Measurements from ENCODE around the gene BTBD16. TPM values are rescaled to one million over a fixed set of nuclear protein-coding genes. Genes with fewer than 3 reads are reported as not detected.

Gene BTBD16
- total RNA-seq, 2 experiments from 2014 or later: 0.06 TPM; not detected in 1

DNA sequence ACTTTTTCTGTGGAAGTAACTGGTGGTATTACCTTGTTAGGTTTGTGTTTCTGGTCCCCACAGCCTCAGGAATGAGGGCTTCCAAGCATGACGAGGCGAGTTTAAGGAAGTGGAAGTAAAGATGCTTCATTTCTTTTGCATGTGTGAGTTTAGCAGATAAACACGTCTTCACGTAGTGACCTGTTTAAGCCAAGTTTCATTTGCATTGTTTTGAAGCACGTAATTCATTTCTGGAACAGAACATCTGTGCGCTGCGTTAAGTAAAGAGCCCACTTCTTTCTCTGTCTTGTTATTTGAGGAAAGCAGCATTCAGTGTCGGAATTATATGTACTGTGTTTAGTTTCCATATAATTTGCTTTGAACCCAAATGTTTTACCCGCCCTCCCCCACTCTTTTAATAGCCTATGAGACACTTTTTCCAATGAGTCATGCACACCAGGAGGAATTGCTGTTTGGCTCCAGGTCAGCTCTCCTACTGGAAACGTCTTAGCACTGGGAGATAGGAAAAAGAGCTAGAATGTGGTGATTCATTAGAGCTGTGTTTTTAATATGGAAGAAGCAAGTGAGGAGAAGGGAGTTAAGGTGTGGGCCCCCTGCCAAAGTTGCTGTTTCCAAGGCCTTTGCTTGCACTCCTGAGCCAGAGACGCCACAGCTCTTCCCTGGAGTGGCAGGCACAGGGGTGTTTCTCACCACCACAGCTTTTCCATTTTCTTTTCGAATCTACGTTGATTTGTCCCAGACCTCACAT lies 36.7 kb downstream of the BTBD16 start:
- peaks cover 13% of the 10 kb centered on the region; the same call in 1 of the 2 replicates for H3K9me3 ChIP-seq (ENCODE audit: low read length)
- CTCF ChIA-PET (ENCODE audit: unreplicated experiment): interaction anchor here (1.2 kb wide), 1 partner anchor 9 kb away, joined by 5 read pairs; no protein-coding TSS in a partner anchor
- POLR2A ChIA-PET: interaction anchor here (0.7 to 1.3 kb wide), 4 partner anchors 15 to 95 kb away, joined by 3 to 4 read pairs (median 3); no protein-coding TSS in a partner anchor
- no peaks in the 10 kb centered on the region for H3K9me2 ChIP-seq (ENCODE audit: insufficient read depth, low read length)
- peak overlapping the region; percentile 68 for H3K4me2 ChIP-seq (ENCODE audit: low read length)
- peak; percentile 82 for DNase-seq (ENCODE audit: low spot score)
- BruUV-seq (replicated peaks): no TSS peak
- TF ChIP-seq, protein P1, sequence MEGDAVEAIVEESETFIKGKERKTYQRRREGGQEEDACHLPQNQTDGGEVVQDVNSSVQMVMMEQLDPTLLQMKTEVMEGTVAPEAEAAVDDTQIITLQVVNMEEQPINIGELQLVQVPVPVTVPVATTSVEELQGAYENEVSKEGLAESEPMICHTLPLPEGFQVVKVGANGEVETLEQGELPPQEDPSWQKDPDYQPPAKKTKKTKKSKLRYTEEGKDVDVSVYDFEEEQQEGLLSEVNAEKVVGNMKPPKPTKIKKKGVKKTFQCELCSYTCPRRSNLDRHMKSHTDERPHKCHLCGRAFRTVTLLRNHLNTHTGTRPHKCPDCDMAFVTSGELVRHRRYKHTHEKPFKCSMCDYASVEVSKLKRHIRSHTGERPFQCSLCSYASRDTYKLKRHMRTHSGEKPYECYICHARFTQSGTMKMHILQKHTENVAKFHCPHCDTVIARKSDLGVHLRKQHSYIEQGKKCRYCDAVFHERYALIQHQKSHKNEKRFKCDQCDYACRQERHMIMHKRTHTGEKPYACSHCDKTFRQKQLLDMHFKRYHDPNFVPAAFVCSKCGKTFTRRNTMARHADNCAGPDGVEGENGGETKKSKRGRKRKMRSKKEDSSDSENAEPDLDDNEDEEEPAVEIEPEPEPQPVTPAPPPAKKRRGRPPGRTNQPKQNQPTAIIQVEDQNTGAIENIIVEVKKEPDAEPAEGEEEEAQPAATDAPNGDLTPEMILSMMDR (conservative IDR thresholded peaks at IDR 0.05; ENCODE audit: low read length): no peak
- no peak for TF ChIP-seq EZH2phosphoT487 (IDR thresholded peaks at IDR 0.05; ENCODE audit: borderline replicate concordance, low read depth, low read length)
- intact Hi-C loops (cut with micrococcal nuclease; ENCODE audit: unreplicated experiment): loop anchor here (2.0 kb wide), 2 partner anchors 35 to 67 kb away; partner anchors contain the start of gene PLEKHA1
- no peaks in the 10 kb centered on the region for H3K36me3 ChIP-seq (ENCODE audit: insufficient read depth, low read length)
- H4K20me1 ChIP-seq (ENCODE audit: insufficient read depth, low read length): no peaks in the 10 kb centered on the region
- peak overlapping the region; percentile 79 for H3K27ac ChIP-seq (ENCODE audit: low read depth, low read length, poor library complexity, severe bottlenecking)
- peak overlapping the region; percentile 45 for H3K4me3 ChIP-seq (ENCODE audit: low read depth, low read length, poor library complexity, severe bottlenecking)
- H2AFZ ChIP-seq (ENCODE audit: low read length): peak overlapping the region; percentile 71
- H3K79me2 ChIP-seq (ENCODE audit: insufficient read depth, low read depth, low read length): no peaks in the 10 kb centered on the region
- peaks cover 32% of the 10 kb centered on the region for H3K4me1 ChIP-seq (ENCODE audit: insufficient read depth, low read length, poor library complexity, severe bottlenecking)

DNA sequence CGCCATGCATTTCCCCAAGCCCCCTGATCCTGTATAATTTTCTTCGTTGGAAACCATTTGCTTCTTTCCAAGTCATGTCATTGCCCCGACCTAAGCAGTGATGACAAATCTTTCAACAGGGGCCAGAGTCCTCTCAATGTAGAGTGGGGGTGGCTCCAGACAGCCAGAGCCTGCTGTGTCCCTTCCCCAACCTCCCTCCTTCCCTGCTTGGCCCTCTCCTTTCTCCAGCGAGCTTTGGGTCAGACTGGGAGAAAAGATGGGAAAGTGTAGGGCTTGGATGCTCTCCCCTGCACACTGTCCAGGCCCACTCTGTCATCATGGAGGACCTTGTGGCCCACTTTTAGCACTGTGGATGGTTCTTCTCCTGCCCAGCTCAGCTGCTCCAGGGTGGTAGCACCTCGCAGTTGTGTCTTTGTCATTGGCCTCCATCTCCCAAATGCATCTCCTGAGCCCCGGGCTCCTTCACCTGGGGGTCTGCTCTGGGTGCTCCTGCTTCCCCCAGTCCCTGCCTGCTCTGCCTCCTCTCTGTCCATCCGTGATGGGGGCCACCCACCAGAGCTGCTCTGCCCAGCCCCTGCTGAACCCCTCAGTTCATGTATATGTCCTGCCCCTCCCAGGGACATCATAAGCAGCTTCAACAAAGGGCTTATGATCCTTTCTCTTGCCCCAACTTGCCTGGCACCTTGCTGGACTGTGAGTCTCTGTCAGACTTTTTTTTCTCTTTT lies 37.5 kb downstream of the BTBD16 start:
- POLR2A ChIA-PET: interaction anchor here (1.1 to 1.2 kb wide), 2 partner anchors 15 to 60 kb away, joined by 3 to 4 read pairs; no protein-coding TSS in a partner anchor
- Histone ChIP-seq H3K36me3 (ENCODE audit: insufficient read depth, low read length) (no peaks in the 10 kb centered on the region), H3K4me2 (ENCODE audit: low read length) (peak overlapping the region; percentile 68), H2AFZ (ENCODE audit: low read length) (peak overlapping the region; percentile 71), H3K79me2 (ENCODE audit: insufficient read depth, low read depth, low read length) (no peaks in the 10 kb centered on the region), H3K9me2 (ENCODE audit: insufficient read depth, low read length) (no peaks in the 10 kb centered on the region), H3K4me3 (ENCODE audit: low read depth, low read length, poor library complexity, severe bottlenecking) (peak overlapping the region; percentile 45), H3K9me3 (ENCODE audit: low read length) (peaks cover 13% of the 10 kb centered on the region; the same call in 1 of the 2 replicates), H3K27ac (ENCODE audit: low read depth, low read length, poor library complexity, severe bottlenecking) (peak overlapping the region; percentile 79), H3K4me1 (ENCODE audit: insufficient read depth, low read length, poor library complexity, severe bottlenecking) (peaks cover 32% of the 10 kb centered on the region), H4K20me1 (ENCODE audit: insufficient read depth, low read length) (no peaks in the 10 kb centered on the region)
- no peak for TF ChIP-seq EZH2phosphoT487 (IDR thresholded peaks at IDR 0.05; ENCODE audit: borderline replicate concordance, low read depth, low read length)
- TF ChIP-seq, protein P1 (conservative IDR thresholded peaks at IDR 0.05; ENCODE audit: low read length): no peak
- intact Hi-C loops (cut with micrococcal nuclease; ENCODE audit: unreplicated experiment): no loop called here
- CTCF ChIA-PET (ENCODE audit: unreplicated experiment): interaction anchor here (1.2 kb wide), 1 partner anchor 10 kb away, joined by 5 read pairs; no protein-coding TSS in a partner anchor
- DNase-seq (ENCODE audit: low spot score): no peak
- no TSS peak for BruUV-seq (replicated peaks)
